IMR-90 (cell line): Measurements from ENCODE around the gene CYP8B1. TPM values are rescaled to one million over a fixed set of nuclear protein-coding genes. Genes with fewer than 3 reads are reported as not detected.

Experiments
- ATAC-seq: fragments of 200-7000 bp; cut with Tn5 transposase; 2 replicates; pipeline ENCODE4 v1.9.1; 2020; ENCODE audit warnings: low read depth, mild to moderate bottlenecking, moderate library complexity
- BruUV-seq: library from RNA; stranded (reverse); fragments of 400-500 nt; replicated peaks from 2 replicates; lab custom pipeline; 2021; lab: Mats Ljungman, UMichigan
- CTCF ChIA-PET: fragments of 300-600 bp; formaldehyde crosslinking; extraction: SDS; loops from one replicate; lab custom pipeline; 2021; ENCODE audit warnings: antibody characterized with exemption; lab: Yijun Ruan, JAX
- POLR2A ChIA-PET: fragments of 300-600 bp; sonication (Branson Sonifier 250); formaldehyde crosslinking; loops from one replicate; lab custom pipeline; 2022; ENCODE audit warnings: antibody characterized with exemption; ENCODE audit not compliant: unreplicated experiment; lab: Charles Lee
- DNase-seq: peaks from one replicate; pipeline ENCODE4 v3.0.0; 2013
- H2AFZ ChIP-seq: replicated peaks from 2 replicates; pipeline ENCODE3; 2013; ENCODE audit warnings: low read length, mild to moderate bottlenecking; ENCODE audit not compliant: poor library complexity
- H2AK5ac ChIP-seq: 2 replicates; pipeline ENCODE4 v1.6.1; 2013; ENCODE audit warnings: low read depth, low read length, inconsistent platforms
- H2AK9ac ChIP-seq: replicated peaks from 2 replicates; pipeline ENCODE3; 2013; ENCODE audit warnings: mild to moderate bottlenecking, low read depth, low read length, moderate library complexity; ENCODE audit not compliant: poor library complexity
- H2BK120ac ChIP-seq: 2 replicates; pipeline ENCODE4 v1.6.1; 2013; ENCODE audit warnings: low read depth, low read length, inconsistent platforms
- H2BK15ac ChIP-seq: 3 replicates; pipeline ENCODE4 v1.6.1; 2013; ENCODE audit warnings: low read depth, low read length, inconsistent platforms
- H2BK20ac ChIP-seq: 2 replicates; pipeline ENCODE4 v1.6.1; 2013; ENCODE audit warnings: low read depth, mild to moderate bottlenecking, inconsistent platforms, low read length, moderate library complexity
- H2BK5ac ChIP-seq: 2 replicates; pipeline ENCODE4 v1.6.1; 2013; ENCODE audit warnings: mild to moderate bottlenecking, low read depth, low read length, inconsistent platforms; ENCODE audit not compliant: poor library complexity, severe bottlenecking
- H3K14ac ChIP-seq: replicated peaks from 2 replicates; pipeline ENCODE4 v1.6.1; 2013; ENCODE audit warnings: low read depth, low read length, inconsistent platforms
- H3K18ac ChIP-seq: 2 replicates; pipeline ENCODE4 v1.6.1; 2013; ENCODE audit warnings: low read depth, low read length, control low read depth
- H3K23ac ChIP-seq: 2 replicates; pipeline ENCODE4 v1.6.1; 2013; ENCODE audit warnings: low read depth, low read length, inconsistent platforms
- H3K27ac ChIP-seq: 2 replicates; pipeline ENCODE4 v1.5.1; 2013; ENCODE audit warnings: mild to moderate bottlenecking, control low read depth, low read length; ENCODE audit not compliant: insufficient read depth
- H3K27me3 ChIP-seq: 2 replicates; pipeline ENCODE4 v1.6.1; 2013; ENCODE audit warnings: low read length; ENCODE audit not compliant: control insufficient read depth, insufficient read depth
- H3K36me3 ChIP-seq: 2 replicates; pipeline ENCODE4 v1.6.1; 2013; ENCODE audit warnings: low read length, mixed read lengths; ENCODE audit not compliant: control insufficient read depth, insufficient read depth
- H3K4ac ChIP-seq: 2 replicates; pipeline ENCODE4 v1.6.1; 2013; ENCODE audit warnings: low read depth, low read length, inconsistent platforms
- H3K4me1 ChIP-seq: 2 replicates; pipeline ENCODE4 v1.6.1; 2013; ENCODE audit warnings: low read length, mixed read lengths; ENCODE audit not compliant: control insufficient read depth, insufficient read depth
- H3K4me2 ChIP-seq: 2 replicates; pipeline ENCODE4 v1.6.1; 2013; ENCODE audit warnings: low read depth, mild to moderate bottlenecking, control low read depth, low read length, moderate library complexity
- H3K4me3 ChIP-seq: 2 replicates; pipeline ENCODE4 v1.5.1; 2013; ENCODE audit warnings: low read depth, mild to moderate bottlenecking, control low read depth, low read length, moderate library complexity; ENCODE audit not compliant: insufficient read depth
- H3K56ac ChIP-seq: 2 replicates; pipeline ENCODE4 v1.6.1; 2013; ENCODE audit warnings: low read length, inconsistent platforms; ENCODE audit not compliant: insufficient read depth; ENCODE audit errors: extremely low read depth
- H3K79me1 ChIP-seq, 2 experiments: 2 replicates each; pipeline ENCODE4 v1.6.1; 2013; ENCODE audit warnings: low read length in 2 of 2, inconsistent platforms in 1 of 2, low read depth in 1 of 2
- H3K9ac ChIP-seq: 2 replicates; pipeline ENCODE4 v1.6.1; 2013; ENCODE audit warnings: low read depth, low read length, control low read depth
- H3K9me1 ChIP-seq: 2 replicates; pipeline ENCODE4 v1.6.1; 2013; ENCODE audit warnings: low read length, inconsistent platforms; ENCODE audit not compliant: insufficient read depth
- H3K9me3 ChIP-seq: 2 replicates; pipeline ENCODE4 v1.6.1; 2013; ENCODE audit warnings: low read length; ENCODE audit not compliant: control insufficient read depth, insufficient read depth
- H4K20me1 ChIP-seq: 2 replicates; pipeline ENCODE4 v1.6.1; 2013; ENCODE audit warnings: low read length, inconsistent platforms; ENCODE audit not compliant: insufficient read depth
- H4K5ac ChIP-seq: 2 replicates; pipeline ENCODE4 v1.6.1; 2013; ENCODE audit warnings: mild to moderate bottlenecking, low read depth, low read length, control low read depth
- H4K8ac ChIP-seq, 2 experiments: 2 replicates each; pipeline ENCODE4 v1.6.1; 2013; ENCODE audit warnings: low read depth in 2 of 2, low read length in 2 of 2, control low read depth in 1 of 2, inconsistent platforms in 1 of 2
- H4K91ac ChIP-seq: 2 replicates; pipeline ENCODE4 v1.6.1; 2013; ENCODE audit warnings: low read depth, low read length, inconsistent platforms; ENCODE audit not compliant: insufficient read depth
- BHLHE40 ChIP-seq: fragments of 150-350 bp; IDR thresholded peaks from 2 replicates; pipeline ENCODE4 v1.6.1; 2016; ENCODE audit warnings: mild to moderate bottlenecking, low read depth, low read length
- CEBPB ChIP-seq: IDR thresholded peaks from 2 replicates; pipeline ENCODE4 v1.6.1; 2012; ENCODE audit warnings: low read depth, low read length, improper control_type of control experiment
- CHD1 ChIP-seq: IDR thresholded peaks from 2 replicates; pipeline ENCODE4 v1.6.1; 2012; ENCODE audit warnings: low read depth, low read length, improper control_type of control experiment
- FOS ChIP-seq: fragments of 150-350 bp; IDR thresholded peaks from 2 replicates; pipeline ENCODE4 v1.6.1; 2016; ENCODE audit warnings: low read depth, low read length
- MAFK ChIP-seq: IDR thresholded peaks from 2 replicates; pipeline ENCODE4 v1.6.1; 2012; ENCODE audit warnings: low read depth, low read length, improper control_type of control experiment
- MAZ ChIP-seq: IDR thresholded peaks from 2 replicates; pipeline ENCODE4 v1.6.1; 2012; ENCODE audit warnings: low read depth, mild to moderate bottlenecking, low read length, improper control_type of control experiment, moderate library complexity, borderline replicate concordance
- MXI1 ChIP-seq: IDR thresholded peaks from 2 replicates; pipeline ENCODE4 v1.6.1; 2012; ENCODE audit warnings: low read depth, mild to moderate bottlenecking, low read length, moderate library complexity, borderline replicate concordance
- NFE2L2 ChIP-seq: fragments of 150-350 bp; IDR thresholded peaks from 2 replicates; pipeline ENCODE4 v1.6.1; 2016; ENCODE audit warnings: low read depth, mild to moderate bottlenecking, low read length
- POLR2A ChIP-seq: IDR thresholded peaks from 2 replicates; pipeline ENCODE4 v1.6.1; 2012; ENCODE audit warnings: mild to moderate bottlenecking, low read depth, low read length
- RAD21 ChIP-seq: IDR thresholded peaks from 2 replicates; pipeline ENCODE4 v1.6.1; 2012; ENCODE audit warnings: low read length, improper control_type of control experiment
- RCOR1 ChIP-seq: IDR thresholded peaks from 2 replicates; pipeline ENCODE4 v1.6.1; 2012; ENCODE audit warnings: mild to moderate bottlenecking, low read length, improper control_type of control experiment; ENCODE audit not compliant: insufficient replicate concordance
- RFX5 ChIP-seq: IDR thresholded peaks from 2 replicates; pipeline ENCODE4 v1.8.0; 2012; ENCODE audit warnings: low read depth, mild to moderate bottlenecking, low read length, moderate library complexity
- SMC3 ChIP-seq: fragments of 150-350 bp; IDR thresholded peaks from 2 replicates; pipeline ENCODE4 v1.6.1; 2016; ENCODE audit warnings: low read depth, mild to moderate bottlenecking, antibody characterized with exemption, low read length, moderate library complexity
- USF2 ChIP-seq: fragments of 150-350 bp; IDR thresholded peaks from 2 replicates; pipeline ENCODE4 v1.6.1; 2017; ENCODE audit warnings: mild to moderate bottlenecking, antibody characterized with exemption, low read length, low read depth
- WGBS, 2 experiments: methylation state at CpG; one replicate each; pipeline versions ENCODE4 v1.1.5 to v1.1.7; 2013; ENCODE audit warnings: missing lambda C conversion rate in 2 of 2; ENCODE audit not compliant: insufficient read length in 1 of 2; ENCODE audit errors: extremely low coverage in 2 of 2; 5-methylcytosine and 5-hydroxymethylcytosine counted together
- dilution Hi-C: fragments of 300-500 bp; cut with HindIII; formaldehyde crosslinking; loops from one replicate; pipeline ENCODE4 v1.14.3; 2018; ENCODE audit warnings: low sequenced_read_pairs; ENCODE audit not compliant: unreplicated experiment
- in situ Hi-C: fragments of 300-500 bp; cut with MboI; formaldehyde crosslinking; loops from 3 replicates; pipeline ENCODE4 v1.14.3; 2019; ENCODE audit warnings: low sequenced_read_pairs, inconsistent platforms, mixed read lengths
- intact Hi-C: fragments of 100-400 bp; cut with micrococcal nuclease; formaldehyde crosslinking; loops from 2 replicates; pipeline ENCODE4 v1.10.0; 2022
- polyA plus RNA-seq, 3 experiments: library from polyadenylated mRNA; depleted of rRNA; stranded (reverse); fragments of >200 nt; gene quantifications; 2 replicates each; pipeline ENCODE4 v1.2.3, GENCODE V29; 2012; ENCODE audit warnings: low replicate concordance in 1 of 3
- total RNA-seq: library from RNA; depleted of rRNA; stranded (reverse); fragments of >200 nt; gene quantifications from 2 replicates; pipeline ENCODE4 v1.2.3, GENCODE V29; 2012
- TF ChIP-seq, protein P1 (sequence below): fragments of 150-350 bp; IDR thresholded peaks from 2 replicates; pipeline ENCODE4 v1.6.1; 2016; ENCODE audit warnings: low read depth, mild to moderate bottlenecking, low read length, moderate library complexity, borderline replicate concordance
- TF ChIP-seq, protein P2 (sequence below): conservative IDR thresholded peaks from 2 replicates; pipeline ENCODE4 v1.5.1; 2012; ENCODE audit warnings: mild to moderate bottlenecking, low read depth, low read length, improper control_type of control experiment

CYP8B1 gene
- total and polyA plus RNA-seq, 2 of the 4 experiments (the other 2 are of a cell fraction), result not detected

- no peak overlapping the region for H3K4me3 ChIP-seq
- dilution Hi-C loops (no loop called here), intact Hi-C loops (no loop called here), in situ Hi-C loops (no loop called here)
- no peaks in the 10 kb centered on the region for H3K27me3 ChIP-seq
- H2BK120ac ChIP-seq, result no peak overlapping the region
- no peak overlapping the region for H4K91ac ChIP-seq
- H2BK15ac ChIP-seq, result no peak overlapping the region
- no peak overlapping the region for H4K8ac ChIP-seq
- no peak overlapping the region for H3K18ac ChIP-seq
- no peak overlapping the region for H3K4ac ChIP-seq
- H3K79me1 ChIP-seq, result no peaks in the 10 kb centered on the region
- H3K4me2 ChIP-seq, result no peak overlapping the region
- H3K14ac ChIP-seq, result no peak overlapping the region
- H3K9ac ChIP-seq, result no peak overlapping the region
- no peaks in the 10 kb centered on the region for H4K20me1 ChIP-seq
- no peak overlapping the region for H2AK5ac ChIP-seq
- no peaks in the 10 kb centered on the region for H3K36me3 ChIP-seq
- BruUV-seq, result no TSS peak
- H3K56ac ChIP-seq, result no peak overlapping the region
- ChIA-PET CTCF (interaction anchor here (1.3 kb wide), 1 partner anchor 10 kb away, joined by 3 read pairs; no protein-coding TSS in a partner anchor), POLR2A (no interaction called here)
- no peaks in the 10 kb centered on the region for H3K4me1 ChIP-seq
- ATAC-seq, result no peak
- no peak overlapping the region for H3K23ac ChIP-seq
- TF ChIP-seq NFE2L2 (no peak), USF2 (no peak), RCOR1 (no peak), MAFK (no peak), CHD1 (no peak), SMC3 (no peak), RFX5 (no peak), BHLHE40 (no peak), RAD21 (no peak), POLR2A (no peak), MAZ (no peak), CEBPB (no peak), MXI1 (no peak), FOS (no peak)
- TF ChIP-seq, protein P1, sequence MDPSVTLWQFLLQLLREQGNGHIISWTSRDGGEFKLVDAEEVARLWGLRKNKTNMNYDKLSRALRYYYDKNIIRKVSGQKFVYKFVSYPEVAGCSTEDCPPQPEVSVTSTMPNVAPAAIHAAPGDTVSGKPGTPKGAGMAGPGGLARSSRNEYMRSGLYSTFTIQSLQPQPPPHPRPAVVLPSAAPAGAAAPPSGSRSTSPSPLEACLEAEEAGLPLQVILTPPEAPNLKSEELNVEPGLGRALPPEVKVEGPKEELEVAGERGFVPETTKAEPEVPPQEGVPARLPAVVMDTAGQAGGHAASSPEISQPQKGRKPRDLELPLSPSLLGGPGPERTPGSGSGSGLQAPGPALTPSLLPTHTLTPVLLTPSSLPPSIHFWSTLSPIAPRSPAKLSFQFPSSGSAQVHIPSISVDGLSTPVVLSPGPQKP, result no peak
- TF ChIP-seq, protein P2, sequence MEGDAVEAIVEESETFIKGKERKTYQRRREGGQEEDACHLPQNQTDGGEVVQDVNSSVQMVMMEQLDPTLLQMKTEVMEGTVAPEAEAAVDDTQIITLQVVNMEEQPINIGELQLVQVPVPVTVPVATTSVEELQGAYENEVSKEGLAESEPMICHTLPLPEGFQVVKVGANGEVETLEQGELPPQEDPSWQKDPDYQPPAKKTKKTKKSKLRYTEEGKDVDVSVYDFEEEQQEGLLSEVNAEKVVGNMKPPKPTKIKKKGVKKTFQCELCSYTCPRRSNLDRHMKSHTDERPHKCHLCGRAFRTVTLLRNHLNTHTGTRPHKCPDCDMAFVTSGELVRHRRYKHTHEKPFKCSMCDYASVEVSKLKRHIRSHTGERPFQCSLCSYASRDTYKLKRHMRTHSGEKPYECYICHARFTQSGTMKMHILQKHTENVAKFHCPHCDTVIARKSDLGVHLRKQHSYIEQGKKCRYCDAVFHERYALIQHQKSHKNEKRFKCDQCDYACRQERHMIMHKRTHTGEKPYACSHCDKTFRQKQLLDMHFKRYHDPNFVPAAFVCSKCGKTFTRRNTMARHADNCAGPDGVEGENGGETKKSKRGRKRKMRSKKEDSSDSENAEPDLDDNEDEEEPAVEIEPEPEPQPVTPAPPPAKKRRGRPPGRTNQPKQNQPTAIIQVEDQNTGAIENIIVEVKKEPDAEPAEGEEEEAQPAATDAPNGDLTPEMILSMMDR, result no peak
- H3K27ac ChIP-seq, result no peak overlapping the region
- H2AFZ ChIP-seq, result no peak overlapping the region
- H2AK9ac ChIP-seq, result no peak overlapping the region
- no peak overlapping the region for H4K5ac ChIP-seq
- no peak overlapping the region for H2BK20ac ChIP-seq
- WGBS, 2 experiments, result no CpG with 5 or more reads among the region's 1 CpG
- DNase-seq, result peak; percentile 11
- no peak overlapping the region for H2BK5ac ChIP-seq
- no peaks in the 10 kb centered on the region for H3K9me1 ChIP-seq
- no peaks in the 10 kb centered on the region for H3K9me3 ChIP-seq
Observed at GRCh38 chr3:42892169-42892568, 16.5 kb upstream of the CYP8B1 start.
